GM03348 (cell line): ENCODE measurements around the gene DPH5.

Experiments
- DNase-seq: peaks from one replicate; pipeline ENCODE4 v3.0.0; 2012; ENCODE audit warnings: low spot score

DPH5 gene

DNA sequence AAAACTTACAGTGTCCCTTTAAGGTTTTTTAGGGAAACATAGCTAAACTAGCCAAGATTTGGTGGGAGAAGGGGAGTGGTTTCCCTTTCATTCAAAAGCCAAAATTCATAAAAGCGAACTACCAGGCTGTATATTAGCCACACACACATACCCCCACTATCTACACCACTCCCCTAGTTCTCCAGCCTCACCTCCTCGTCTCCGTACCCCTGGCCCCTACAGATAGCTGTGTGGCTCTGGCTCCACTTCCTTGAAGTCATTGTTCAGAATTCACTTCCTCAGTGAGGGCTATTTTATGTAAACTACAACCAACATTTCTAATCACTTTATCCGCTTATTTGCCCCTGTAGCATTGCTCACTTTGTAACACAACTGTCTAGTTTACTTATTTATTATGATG, 5.3 kb upstream of the DPH5 start:
- DNase-seq: no peak

DNA sequence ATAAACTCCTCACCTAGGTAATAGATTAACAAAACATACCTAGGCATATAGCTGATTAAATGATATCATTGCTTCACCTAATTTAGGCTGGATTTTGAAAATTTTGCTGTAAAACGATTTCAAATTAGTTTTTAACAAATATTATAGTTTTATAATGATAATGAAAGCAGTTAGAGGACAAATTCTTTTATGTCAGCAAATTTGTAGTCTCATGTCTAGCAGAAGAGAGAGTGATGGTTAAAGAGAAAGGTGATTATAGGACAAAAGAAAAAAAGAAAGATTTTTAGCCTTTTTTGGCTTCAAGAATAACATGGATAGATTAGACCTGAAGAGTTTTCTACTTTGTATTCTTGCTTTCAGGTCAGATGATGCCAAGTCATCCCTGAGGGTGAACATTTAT, 3.6 kb upstream of the DPH5 start:
- no peak for DNase-seq

DNA sequence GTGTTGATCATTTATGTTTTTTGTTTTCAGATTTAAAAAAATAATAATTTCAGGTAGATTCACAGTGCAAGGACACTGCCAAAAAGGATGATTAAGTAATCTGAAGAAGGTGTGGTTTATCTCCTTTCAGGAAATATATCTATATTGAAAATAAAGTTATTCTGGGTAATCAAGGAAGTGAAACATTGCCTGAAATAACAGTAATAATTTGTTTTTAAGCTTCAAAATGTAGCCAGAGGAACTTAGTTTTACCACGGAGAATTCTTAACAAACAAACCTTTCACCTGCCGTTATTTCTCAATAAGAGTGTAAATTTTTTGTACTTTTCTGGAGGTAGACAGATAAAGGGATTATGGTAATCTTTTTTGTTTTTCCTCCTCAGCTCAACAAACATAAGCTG, 2.9 kb upstream of the DPH5 start:
- DNase-seq: no peak

DNA sequence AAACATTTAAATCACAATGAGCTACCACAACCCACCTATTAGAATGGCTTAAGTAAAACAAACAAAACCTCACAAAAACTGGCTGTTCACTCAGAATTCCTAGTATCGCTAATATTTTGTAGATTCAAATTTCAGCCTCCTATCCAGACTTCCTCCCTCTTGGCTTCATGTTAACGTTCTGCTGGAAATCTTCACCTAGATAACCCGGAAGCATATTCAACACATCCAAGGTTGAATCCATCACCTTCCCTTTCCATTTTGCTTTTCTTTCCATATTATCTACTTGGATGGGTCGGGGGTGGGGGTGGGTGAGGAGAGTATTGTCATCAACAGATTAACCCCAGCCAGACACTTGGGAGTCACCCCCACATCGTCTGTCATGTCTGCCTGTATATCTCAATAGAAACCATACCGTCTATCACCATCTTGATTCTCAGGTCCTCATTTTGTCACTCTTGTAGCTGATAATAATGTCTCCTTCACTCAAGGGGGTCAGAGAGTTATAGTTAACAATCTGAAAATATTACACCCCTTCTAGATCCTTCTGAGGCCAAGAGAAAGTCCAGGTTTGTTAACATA, 1.7 kb upstream of the DPH5 start:
- no peak for DNase-seq

DNA sequence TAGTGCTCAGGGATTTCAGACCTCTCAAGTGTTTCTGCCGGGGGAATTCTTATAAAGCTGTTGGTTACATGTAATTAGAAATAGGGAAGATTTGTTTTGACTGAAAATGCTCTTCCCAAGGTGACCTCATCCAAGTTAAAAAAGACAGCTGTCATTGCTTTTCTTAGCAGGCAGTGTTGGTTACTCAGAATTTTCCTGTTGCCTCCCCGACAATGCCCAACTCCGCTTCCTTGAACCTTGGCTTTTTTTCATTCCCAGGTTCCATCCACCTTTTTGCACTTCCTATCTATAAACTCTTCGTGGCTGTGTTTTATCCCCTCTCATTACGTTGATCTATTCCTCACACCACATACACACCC, 825 bp upstream of the DPH5 start:
- DNase-seq: no peak

DNA sequence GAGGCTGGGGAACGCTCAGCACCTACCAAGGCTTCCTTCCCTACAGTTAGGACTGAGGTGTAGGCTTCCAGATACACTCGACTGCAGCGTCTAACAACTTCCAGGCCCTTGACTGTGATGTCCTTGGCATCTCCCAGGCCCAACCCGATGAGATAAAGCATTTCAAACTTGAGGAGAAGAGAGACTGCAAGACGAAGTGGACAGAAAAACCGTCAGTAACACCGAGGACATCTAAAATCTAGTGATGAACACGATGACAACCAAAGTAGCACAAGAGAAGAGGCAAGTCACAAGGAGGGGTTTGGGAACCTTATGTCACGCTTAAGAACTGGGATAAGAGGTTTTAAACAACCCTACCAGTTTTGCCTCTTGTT, 314 bp downstream of the DPH5 start:
- DNase-seq: peak; percentile 31

DNA sequence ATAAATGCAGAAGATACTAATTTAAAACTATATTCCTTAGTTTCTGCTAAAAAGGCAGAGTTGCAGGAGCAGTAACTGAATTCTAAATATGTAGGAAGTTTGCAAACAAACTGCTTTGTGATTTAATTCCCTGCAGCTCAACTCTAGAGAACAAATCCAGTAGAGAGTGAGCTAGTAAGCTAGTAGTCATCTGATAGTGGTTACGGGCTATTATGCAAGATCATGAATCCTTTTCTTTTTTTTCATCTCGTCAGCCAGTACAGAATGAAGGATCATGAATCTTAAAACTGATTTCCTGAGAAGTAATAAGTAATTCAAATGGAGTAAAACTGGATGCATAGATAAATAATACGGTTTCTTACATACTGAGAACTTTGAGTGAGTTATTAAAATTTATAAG, 3.3 kb downstream of the DPH5 start:
- DNase-seq: peak; percentile 68

DNA sequence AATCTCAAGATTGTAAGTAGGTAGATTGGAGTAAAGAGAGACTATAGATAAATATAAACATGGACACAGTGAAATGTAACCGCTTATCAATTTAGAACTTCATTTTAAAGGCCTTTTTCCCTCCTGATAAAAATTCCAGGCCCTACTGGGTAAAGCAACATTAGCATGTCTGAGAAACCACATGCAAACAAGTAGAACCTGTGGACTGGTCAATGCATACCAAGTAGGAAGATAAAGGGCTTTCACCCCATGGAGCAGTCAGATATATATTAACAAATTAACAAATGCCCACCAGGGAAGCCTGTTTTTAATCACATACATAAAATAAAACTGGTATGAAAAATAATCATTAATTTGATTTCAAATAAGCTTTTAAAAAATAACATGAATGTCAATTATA, 8.1 kb downstream of the DPH5 start:
- no peak for DNase-seq

DNA sequence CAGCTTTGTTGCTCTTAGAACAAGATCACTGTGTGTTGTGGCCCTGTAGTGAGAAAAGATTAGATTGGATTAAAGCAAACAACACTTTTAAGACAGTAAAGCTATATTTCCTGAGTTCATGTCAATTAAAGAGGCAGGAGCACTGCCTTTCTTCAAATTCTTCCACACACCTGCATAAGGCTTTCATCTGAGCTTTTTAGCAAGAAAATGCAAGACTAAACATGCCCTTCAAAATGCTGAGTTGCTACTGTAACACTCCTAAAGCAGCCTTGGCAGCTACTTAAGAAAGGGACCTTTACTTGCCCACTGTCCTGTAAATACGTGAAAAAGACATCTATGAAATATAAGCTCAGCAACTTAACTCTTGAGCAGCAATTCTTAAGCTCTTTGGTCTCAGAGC, 11.8 kb downstream of the DPH5 start:
- no peak for DNase-seq

DNA sequence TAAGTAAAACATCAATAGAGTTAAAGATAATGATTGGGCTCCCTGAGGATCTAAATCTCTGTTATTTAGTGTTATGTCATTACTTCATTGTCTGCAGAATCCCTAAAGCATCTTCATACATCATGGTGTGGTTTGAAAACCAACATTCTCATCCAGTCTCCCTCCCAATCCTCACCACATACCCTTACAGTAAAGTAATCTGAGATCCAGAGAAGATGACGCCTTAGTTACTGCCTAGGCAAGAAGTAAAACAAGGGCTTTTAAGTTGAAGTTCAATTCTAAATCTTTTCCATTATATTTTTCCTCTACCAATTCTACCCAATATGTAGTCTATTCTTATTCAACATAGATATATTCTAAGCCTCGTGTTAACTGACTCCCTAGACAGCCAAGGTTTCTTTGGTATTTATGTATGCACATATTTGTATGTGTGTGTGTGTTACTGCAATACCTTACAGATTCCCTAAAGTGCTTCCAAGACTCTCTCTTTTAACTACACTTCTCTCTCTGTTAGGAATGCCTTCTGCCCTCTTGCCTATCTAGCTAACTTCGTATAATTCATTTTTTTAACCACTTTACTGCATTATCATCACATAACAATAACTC, 17.3 kb downstream of the DPH5 start:
- DNase-seq: no peak

DNA sequence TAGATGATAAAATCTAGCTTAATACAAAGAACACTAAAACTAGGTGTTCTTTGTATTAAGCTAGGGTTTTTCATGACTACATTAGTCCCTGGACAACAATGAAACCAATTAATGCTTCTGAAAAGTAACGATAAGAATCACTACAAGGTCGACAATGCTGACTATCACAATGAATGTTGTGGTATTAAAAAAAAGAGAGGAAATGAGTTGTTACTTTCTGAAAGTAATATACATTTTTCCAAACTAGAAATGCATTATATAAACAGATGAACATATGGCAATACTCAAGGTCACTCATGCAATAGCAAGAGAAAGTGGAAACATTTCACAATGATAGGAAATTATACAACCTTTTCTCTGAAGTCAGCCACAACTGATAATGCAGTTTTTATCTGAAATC, 19.0 kb downstream of the DPH5 start:
- DNase-seq: no peak

DNA sequence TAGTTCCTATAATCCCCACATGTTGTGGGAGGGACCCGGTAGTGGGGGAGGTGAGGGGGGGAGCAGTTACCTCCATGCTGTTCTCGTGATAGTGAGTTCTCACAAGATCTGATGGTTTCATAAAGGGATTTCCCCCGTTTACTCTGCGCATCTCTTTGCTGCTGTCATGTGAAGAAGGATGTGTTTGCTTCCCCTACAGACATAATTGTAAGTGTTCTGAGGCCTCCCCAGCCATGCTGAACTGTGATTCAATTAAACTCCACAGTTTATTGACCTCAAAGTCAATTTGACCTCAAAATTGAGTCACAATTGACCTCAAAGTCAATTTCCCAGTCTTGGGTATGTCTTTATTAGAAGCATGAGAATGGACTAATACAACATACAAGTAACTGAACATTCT, 19.7 kb downstream of the DPH5 start:
- DNase-seq: no peak

DNA sequence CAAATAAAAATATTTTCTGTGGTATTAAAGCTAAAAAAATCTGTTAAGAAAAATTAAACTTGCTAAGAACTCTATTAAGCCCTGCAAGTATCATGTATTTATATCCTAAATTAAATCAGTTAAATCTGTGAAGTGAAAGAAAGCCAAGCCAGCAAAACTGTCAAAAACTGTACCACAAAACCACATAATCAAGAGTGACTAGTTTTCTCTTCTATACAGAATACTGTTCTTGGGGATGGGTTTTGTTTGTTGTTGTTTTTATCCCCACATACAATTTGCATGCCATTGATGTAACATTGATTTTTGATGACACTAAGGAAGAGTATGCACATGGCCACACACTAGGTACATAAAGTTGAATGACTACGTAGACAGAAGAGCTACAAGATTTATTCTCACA, 20.4 kb downstream of the DPH5 start:
- no peak for DNase-seq

DNA sequence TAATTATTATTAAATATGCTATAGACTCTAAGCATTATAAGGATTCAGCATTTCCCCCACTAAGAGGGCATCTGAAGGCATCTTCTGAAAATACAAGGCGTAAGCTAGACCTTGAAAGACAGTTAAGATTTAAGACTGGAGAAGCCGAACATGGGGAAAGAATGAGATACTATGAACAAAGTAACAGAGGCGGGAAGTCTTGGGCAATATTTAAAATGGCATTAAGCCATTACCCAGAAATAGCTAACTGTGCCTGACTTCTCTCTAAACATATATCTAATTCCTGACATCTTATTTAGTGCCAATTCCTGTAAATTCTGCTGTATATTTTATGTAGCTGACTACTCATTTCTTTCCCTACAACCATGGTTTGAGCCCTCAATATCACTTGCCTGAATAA, 20.9 kb downstream of the DPH5 start:
- peak; percentile 6 for DNase-seq

DNA sequence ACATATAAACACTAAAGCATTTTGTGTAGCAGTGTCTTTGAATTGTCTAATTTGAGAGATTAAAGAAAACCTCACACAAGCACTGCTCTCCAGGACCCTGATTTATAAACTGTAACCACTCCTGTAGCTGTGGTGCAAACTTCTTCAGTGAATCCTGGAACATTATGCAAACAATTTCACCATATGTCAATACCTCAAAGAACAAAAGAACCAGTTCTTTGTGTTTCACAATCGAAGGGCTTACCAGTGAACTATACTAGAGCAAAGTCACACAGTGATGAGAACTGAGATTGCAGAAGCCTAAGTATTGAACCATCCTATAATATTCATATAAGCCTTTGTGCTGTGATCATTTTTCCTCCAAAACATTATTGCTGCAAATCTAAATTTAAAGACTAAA, 21.5 kb downstream of the DPH5 start:
- DNase-seq: peak; percentile 19

DNA sequence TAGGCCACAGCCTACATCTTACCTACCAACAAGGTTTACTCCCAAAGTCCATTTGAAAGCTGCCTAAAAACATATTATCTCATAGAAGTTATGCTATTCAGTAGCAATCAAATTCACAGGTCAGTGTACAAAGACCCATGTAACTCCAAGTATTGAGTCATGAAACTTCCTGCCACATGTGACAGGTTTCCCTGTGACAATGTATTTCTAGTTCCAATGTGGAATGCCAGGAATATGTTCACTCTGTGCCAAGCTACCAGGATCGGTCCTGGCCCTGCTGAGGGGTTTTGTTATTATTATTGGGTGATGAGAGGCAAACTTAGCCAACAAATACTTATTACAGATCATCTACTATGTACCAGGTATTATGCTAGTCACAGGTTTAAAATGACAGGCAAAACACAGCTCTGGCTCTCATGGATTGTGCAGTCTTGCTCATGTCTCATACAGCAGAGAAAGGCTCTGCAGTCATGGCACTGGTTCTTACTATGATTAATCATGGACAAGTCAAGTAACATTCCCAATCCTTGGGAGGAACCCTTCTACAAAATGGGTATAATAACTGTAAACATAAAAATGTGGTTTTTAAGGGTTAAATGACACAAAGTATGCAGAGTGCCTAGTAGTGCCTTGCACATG, 22.5 kb downstream of the DPH5 start:
- no peak for DNase-seq

DNA sequence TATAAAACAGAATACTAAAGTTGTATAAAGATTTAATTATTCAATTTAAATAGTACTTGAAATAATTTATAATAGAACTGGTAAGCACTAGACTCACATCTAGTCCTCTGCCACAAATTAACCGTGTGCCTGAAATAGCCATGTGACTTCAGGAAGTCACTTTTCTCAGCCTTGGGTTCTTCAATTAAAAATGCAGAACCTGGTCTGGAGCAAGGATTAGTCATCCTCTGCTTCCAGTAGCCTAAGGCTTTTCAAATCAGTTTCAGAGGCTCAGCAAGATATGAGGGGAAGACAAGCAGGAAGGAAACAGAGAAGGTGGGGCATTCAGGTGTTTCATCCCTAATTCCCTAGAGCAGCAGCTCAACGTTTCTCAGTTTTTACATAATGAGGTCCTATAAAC, 23.0 kb downstream of the DPH5 start:
- DNase-seq: no peak

DNA sequence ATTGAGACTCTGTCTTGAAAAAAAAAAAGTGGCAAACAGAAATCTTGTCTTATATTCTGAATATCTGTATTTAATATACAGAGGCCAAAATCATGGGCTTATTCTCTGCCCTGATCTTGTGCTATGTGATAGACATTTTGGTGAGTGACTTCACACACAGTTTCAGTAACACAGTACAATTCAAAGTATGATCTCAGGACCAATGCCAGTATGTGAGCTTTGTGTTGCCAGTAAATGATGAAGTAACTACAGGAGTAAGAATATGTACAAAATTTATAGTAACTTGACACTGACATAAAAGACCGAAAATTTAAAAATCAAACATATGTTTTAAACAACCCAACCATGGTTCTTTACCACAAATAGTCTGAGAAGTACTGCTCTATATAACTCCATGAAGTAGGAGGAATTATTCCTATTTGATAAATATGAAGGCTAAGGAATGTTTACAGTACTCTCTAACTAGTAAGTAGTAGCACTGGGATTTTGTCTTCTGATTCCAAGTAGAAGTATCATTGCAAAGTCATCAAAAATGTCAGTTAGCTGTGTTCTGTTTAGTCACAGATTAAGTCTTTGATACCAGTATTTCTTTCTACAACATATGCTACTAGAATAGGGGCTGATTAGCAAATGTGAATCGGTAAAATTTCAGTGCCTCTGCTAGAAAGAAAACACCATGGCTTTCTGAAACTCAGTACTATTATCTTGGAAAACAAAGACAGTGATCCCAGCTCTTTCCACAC, 25.3 kb downstream of the DPH5 start:
- no peak for DNase-seq

DNA sequence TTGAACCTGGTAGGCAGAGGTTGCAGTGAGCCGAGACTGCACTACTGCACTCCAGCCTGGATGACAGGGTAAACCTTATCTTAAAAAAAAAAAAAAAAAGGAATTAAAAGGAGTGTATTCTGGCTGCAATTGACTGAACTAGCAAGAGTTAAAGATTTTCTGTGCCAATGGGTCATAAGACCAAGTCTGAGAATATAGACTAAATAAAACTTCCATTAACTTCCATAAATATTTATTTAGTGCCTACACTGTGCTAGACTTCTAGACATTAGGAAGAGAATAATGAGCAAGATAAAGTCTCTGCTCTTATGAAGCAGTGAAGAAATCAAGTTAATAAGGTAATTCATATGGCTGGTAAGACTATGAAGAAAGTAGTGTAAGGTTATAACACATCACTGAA, 27.2 kb downstream of the DPH5 start:
- DNase-seq: no peak

DNA sequence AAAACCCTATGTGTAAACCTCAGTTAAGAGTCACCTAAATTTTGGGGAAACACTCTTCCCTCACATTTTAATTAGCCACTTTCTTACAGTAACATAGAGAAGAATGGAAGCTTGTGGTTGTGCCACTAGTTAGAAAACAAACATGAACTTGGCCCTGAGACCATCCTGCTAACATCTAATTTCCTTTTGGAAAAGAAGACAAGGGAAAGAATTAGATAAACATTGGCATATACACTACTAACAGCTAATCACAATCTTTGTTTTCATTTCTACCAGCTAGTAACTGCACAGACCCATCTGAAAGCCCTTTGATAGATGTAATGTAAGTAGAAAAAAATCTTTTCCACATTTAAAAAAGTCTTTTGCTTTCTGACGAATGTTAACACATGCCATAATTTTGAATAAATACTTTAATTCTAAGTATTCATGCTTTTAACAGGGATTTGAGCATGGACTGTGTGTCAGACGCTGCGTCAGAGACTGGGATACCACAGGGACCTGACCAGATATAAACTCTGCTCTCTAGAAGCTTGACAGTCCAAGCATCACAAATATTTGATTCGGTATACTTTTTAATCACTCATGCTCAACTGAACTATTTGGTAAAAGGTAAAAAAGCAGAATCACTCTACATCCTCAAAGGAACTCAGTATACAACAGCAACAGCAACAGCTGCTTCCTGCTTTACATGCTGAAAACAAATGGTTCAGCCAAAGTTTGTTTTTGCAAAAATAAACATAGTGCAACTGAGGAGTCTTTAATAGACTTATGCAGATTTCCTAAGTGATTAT, 30.2 kb downstream of the DPH5 start:
- no peak for DNase-seq

DNA sequence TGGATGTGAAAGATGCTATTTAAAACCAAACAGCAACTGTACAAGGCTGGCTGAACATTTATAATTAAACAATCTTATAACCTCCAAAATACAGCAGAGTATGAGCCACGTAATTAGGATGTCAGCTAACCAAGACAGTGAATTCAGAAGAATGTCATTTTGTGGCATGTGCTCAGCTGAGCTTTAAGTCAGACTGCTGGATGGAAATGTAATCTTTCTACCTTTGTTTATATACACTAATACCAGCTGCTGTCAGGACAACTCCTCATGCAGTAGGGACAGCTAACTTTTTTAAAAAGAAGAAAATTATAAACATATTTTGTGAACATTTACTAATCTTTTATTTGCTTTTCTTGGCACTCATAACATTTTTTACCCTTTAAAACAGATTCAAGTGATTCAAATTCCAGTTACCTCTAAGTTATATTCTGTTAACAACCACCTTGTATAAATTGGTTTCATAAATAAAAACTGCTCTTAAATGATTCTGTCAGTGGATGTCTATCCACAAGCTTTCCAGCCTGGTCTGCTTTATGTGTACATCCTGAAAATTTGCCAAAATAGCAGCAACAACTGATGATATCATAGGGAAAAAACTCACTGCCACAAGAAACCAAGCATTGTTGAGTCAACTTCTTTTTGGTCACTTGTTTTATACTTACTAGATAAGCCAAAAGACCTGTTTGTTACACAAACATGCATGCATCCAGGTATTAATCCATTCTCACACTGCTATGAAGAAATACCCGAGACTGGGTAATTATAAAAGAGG, 36.1 kb downstream of the DPH5 start:
- peak; percentile 66 for DNase-seq

DNA sequence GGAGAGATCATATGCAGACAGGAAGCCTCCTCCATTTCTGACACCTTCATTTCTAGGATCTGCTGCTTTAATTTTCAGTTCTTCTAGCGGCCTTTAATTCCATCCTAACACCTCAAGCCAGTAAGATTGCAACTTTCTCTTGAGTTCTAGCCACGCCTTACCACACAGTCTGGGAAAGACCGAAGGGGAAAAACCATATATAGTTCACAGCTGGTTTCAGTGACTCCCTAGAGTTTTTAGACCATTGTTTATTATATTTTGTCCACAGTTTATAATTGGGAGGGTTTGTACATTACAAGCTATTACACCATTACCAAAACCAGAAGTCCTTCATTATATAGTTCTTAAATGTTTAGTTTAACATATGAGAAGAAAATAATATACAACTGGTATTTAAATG, 37.5 kb downstream of the DPH5 start:
- no peak for DNase-seq
